Thyroid gland (tissue), 4 donors: ENCODE measurements around the gene SYNGR3. TPM values are rescaled to one million over a fixed set of nuclear protein-coding genes. Genes with fewer than 3 reads are reported as not detected.
"Not testable (repeated sequence)": the region's sequence is repeated elsewhere in the genome, so short reads cannot be mapped to it uniquely, and the experiment has no call there.

Experiments used
- DNase-seq, 2 donors: peaks; one replicate each; pipeline ENCODE4 v3.0.0-alpha.2; 2019
- H3K27ac ChIP-seq, 3 donors: fragments of 200-600 bp; sonication (generic); 1 replicate in 2 of 3; 2 replicates in 1 of 3; pipeline ENCODE4 v1.5.1; 2016 to 2019; ENCODE audit warnings: mild to moderate bottlenecking in 1 of 3, moderate library complexity in 1 of 3
- H3K27me3 ChIP-seq: fragments of 200-600 bp; sonication (generic); one replicate; pipeline ENCODE4 v1.5.1; 2019
- H3K36me3 ChIP-seq, 2 donors: fragments of 200-600 bp; sonication (generic); one replicate each; pipeline ENCODE4 v1.5.1; 2016 to 2019
- H3K4me1 ChIP-seq, 2 donors: fragments of 200-600 bp; sonication (generic); one replicate each; pipeline ENCODE4 v1.5.1; 2017 to 2019
- H3K4me3 ChIP-seq, 3 donors: fragments of 200-600 bp; sonication (generic); replicated peaks in 1 of 3; 1 replicate in 2 of 3; 2 replicates in 1 of 3; pipeline ENCODE4 v1.5.1; 2016; ENCODE audit warnings: mild to moderate bottlenecking in 1 of 3
- H3K9me3 ChIP-seq: fragments of 200-600 bp; sonication (generic); one replicate; pipeline ENCODE4 v1.5.1; 2017
- CTCF ChIP-seq, 6 experiments: fragments of 200-600 bp in 3 of 6; fragments of 450-650 bp in 3 of 6; sonication (generic) in 3 of 6; IDR thresholded peaks; one replicate each; pipeline ENCODE4 v1.5.1; 2016 to 2019; ENCODE audit warnings: antibody characterized with exemption in 6 of 6, mild to moderate bottlenecking in 2 of 6, inconsistent platforms in 1 of 6, moderate library complexity in 1 of 6
- POLR2A ChIP-seq, 2 donors: fragments of 450-650 bp; IDR thresholded peaks; one replicate each; pipeline ENCODE4 v1.6.1; 2017; ENCODE audit warnings: antibody characterized with exemption in 2 of 2, mild to moderate bottlenecking in 2 of 2, moderate library complexity in 1 of 2
- WGBS, 2 donors: methylation state at CpG; one replicate each; pipeline ENCODE4 v1.1.5; 2017; 5-methylcytosine and 5-hydroxymethylcytosine counted together
- intact Hi-C: fragments of 100-400 bp; cut with DNase I; formaldehyde crosslinking; loops from one replicate; pipeline ENCODE4 v1.15.1; 2023
- total RNA-seq, 4 donors: library from RNA; depleted of rRNA; stranded (reverse); fragments of >200 nt; gene quantifications; one replicate each; pipeline ENCODE4 v1.2.3, GENCODE V29; 2016

Gene SYNGR3
- total RNA-seq, 4 donors from 2014 or later, result not detected

GRCh38 chr16:1947369-1947670, 42.5 kb upstream of the SYNGR3 start:
- intact Hi-C loops, result no loop called here
- Histone ChIP-seq H3K4me3 (no peak overlapping the region), H3K27ac (no peak overlapping the region), H3K36me3 (no peaks in the 10 kb centered on the region), H3K9me3 (no peaks in the 10 kb centered on the region), H3K4me1 (peaks cover 6 to 10% of the 10 kb centered on the region in 2 donors), H3K27me3 (no peaks in the 10 kb centered on the region)
- no peak for DNase-seq
- TF ChIP-seq CTCF (IDR thresholded peaks at IDR 0.05) (no peak), POLR2A (IDR thresholded peaks at IDR 0.05) (no peak)
- WGBS, 2 donors, result 86 to 96% methylated on average over 5 to 8 of the region's 9 CpGs

- intact Hi-C loops, result no loop called here
- DNase-seq, result no peak
- no peaks in the 10 kb centered on the region for H3K36me3 ChIP-seq
- 90 to 93% methylated on average over 11 of the region's 11 CpGs for WGBS, 2 donors
- no peak overlapping the region for H3K4me3 ChIP-seq
- no peaks in the 10 kb centered on the region for H3K27me3 ChIP-seq
- no peaks in the 10 kb centered on the region for H3K9me3 ChIP-seq
- H3K4me1 ChIP-seq, result no peaks in the 10 kb centered on the region
- no peak for TF ChIP-seq CTCF (IDR thresholded peaks at IDR 0.05)
- TF ChIP-seq POLR2A (IDR thresholded peaks at IDR 0.05), result no peak
- H3K27ac ChIP-seq, result no peak overlapping the region
Measured at GRCh38 chr16:1949507-1949906, 40.3 kb upstream of the SYNGR3 start.

- no peaks in the 10 kb centered on the region for H3K27me3 ChIP-seq
- no peak overlapping the region for H3K4me3 ChIP-seq
- H3K27ac ChIP-seq, result no peak overlapping the region
- no peak for TF ChIP-seq POLR2A (IDR thresholded peaks at IDR 0.05)
- TF ChIP-seq CTCF (IDR thresholded peaks at IDR 0.05), result no peak
- no peak for DNase-seq
- WGBS, 2 donors, result 64 to 72% methylated on average over 7 of the region's 7 CpGs
- no peaks in the 10 kb centered on the region for H3K4me1 ChIP-seq
- intact Hi-C loops, result no loop called here
- no peaks in the 10 kb centered on the region for H3K36me3 ChIP-seq
- H3K9me3 ChIP-seq, result no peaks in the 10 kb centered on the region
Measured at GRCh38 chr16:1950047-1950446, 39.7 kb upstream of the SYNGR3 start.

GRCh38 chr16:1950559-1950958, 39.2 kb upstream of the SYNGR3 start:
- Histone ChIP-seq H3K27me3 (no peaks in the 10 kb centered on the region), H3K4me3 (no peak overlapping the region), H3K36me3 (no peaks in the 10 kb centered on the region), H3K27ac (no peak overlapping the region), H3K4me1 (no peaks in the 10 kb centered on the region), H3K9me3 (no peaks in the 10 kb centered on the region)
- intact Hi-C loops, result no loop called here
- DNase-seq, result no peak
- TF ChIP-seq CTCF (IDR thresholded peaks at IDR 0.05) (no peak), POLR2A (IDR thresholded peaks at IDR 0.05) (no peak)
- WGBS, 2 donors, result 89 to 95% methylated on average over 10 to 19 of the region's 19 CpGs

- WGBS, 2 donors, result 88 to 90% methylated on average over 13 to 15 of the region's 22 CpGs
Measured at GRCh38 chr16:1953734-1954133, 36.0 kb upstream of the SYNGR3 start.

GRCh38 chr16:1957434-1958142, 32.2 kb upstream of the SYNGR3 start:
- DNase-seq, H3K9me3 ChIP-seq, H3K4me3 ChIP-seq, H3K27me3 ChIP-seq, H3K27ac ChIP-seq, intact Hi-C loops: not testable (repeated sequence)
- WGBS, 2 donors, result 83 to 86% methylated on average over 17 to 18 of the region's 22 CpGs
- peaks cover 6 to 12% of the 10 kb centered on the region in 2 donors for H3K36me3 ChIP-seq
- peaks cover 3 to 11% of the 10 kb centered on the region in 2 donors for H3K4me1 ChIP-seq

More at GRCh38 chr16:1953734-1954133, 36.0 kb upstream of the SYNGR3 start:
- Histone ChIP-seq H3K9me3 (no peaks in the 10 kb centered on the region), H3K27me3 (no peaks in the 10 kb centered on the region), H3K36me3 (no peaks in the 10 kb centered on the region), H3K27ac (no peak overlapping the region), H3K4me1 (peaks cover 0 to 1% of the 10 kb centered on the region in 2 donors), H3K4me3 (no peak overlapping the region)
- TF ChIP-seq CTCF (IDR thresholded peaks at IDR 0.05), result no peak
- no peak for TF ChIP-seq POLR2A (IDR thresholded peaks at IDR 0.05)
- intact Hi-C loops, result no loop called here
- DNase-seq, result no peak

GRCh38 chr16:1958143-1958491, 31.7 kb upstream of the SYNGR3 start:
- H3K27ac ChIP-seq, intact Hi-C loops, H3K27me3 ChIP-seq, H3K4me3 ChIP-seq, DNase-seq, H3K9me3 ChIP-seq: not testable (repeated sequence)
- 59 to 84% methylated on average over 17 to 25 of the region's 30 CpGs for WGBS, 2 donors
- peaks cover 3 to 16% of the 10 kb centered on the region in 2 donors for H3K4me1 ChIP-seq
- H3K36me3 ChIP-seq, result peaks cover 6 to 15% of the 10 kb centered on the region in 2 donors
